ENCODE measurements around the gene PDE11A. TPM values are rescaled to one million over a fixed set of nuclear protein-coding genes. Genes with fewer than 3 reads are reported as not detected.

PDE11A gene
- total and polyA plus RNA-seq, 2 experiments from 2014 or later: 0.08 to 0.73 TPM

DNA sequence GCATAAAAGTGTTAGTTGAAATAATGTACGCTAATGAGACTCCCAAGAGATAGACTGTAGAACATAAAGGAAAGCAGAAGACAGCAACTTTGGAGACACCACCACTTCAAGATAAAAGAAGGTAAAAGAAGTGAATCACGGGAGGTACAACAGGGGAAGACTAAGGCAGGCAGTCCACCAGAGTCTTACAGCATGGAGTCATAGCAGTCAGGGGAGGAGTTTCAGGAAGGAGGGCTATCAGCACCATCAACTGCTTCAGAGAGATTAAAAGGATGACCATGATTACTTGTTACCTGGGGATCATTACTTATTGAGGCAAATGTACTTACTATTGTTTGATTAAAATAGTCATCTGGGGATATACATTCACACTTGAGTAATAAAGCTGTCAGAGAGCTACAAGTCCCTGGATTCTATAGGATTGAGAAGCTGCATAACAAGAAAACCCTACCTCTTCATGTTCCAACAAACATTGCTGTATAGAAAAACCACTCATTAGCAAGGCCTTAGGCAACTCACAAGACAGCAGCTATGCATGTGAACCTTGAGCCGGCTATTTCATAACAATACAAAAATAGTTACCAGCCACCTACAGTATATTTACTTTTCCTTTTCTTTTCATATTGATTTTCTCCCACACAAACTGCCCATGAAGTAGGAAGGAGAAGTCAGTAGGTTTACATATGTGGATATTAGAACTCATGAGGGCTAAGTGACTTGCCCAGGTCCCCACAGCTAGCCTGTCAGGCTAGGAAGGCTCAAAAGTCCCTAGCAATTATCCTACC, 101.7 kb downstream of the PDE11A start:
- Histone ChIP-seq H4K20me1 (replicated peaks; ENCODE audit: insufficient read depth) (no peaks in the 10 kb centered on the region), H3K27me3 (ENCODE audit: insufficient read depth) (no peaks in the 10 kb centered on the region), H3K36me3 (ENCODE audit: insufficient read depth) (no peaks in the 10 kb centered on the region; the same call in 1 of the 2 replicates), H3K4me3 (no peak overlapping the region), H2AFZ (no peak overlapping the region), H3K79me2 (replicated peaks; ENCODE audit: insufficient read depth) (no peaks in the 10 kb centered on the region), H3K9me2 (ENCODE audit: insufficient read depth) (peaks cover 20% of the 10 kb centered on the region), H3K4me2 (no peak overlapping the region), H3K4me1 (ENCODE audit: insufficient read depth) (0 out of 2 replicates have a peak, but pooled peaks cover 7% of the 10 kb centered on the region), H3F3A (replicated peaks; ENCODE audit: low read depth) (no peaks in the 10 kb centered on the region), H3K27ac (ENCODE audit: low read depth) (no peak overlapping the region)
- H3K27ac Mint-ChIP-seq: no peak overlapping the region
- no peak for DNase-seq (ENCODE audit: low spot score)
- no peaks in the 10 kb centered on the region for H3K9me3 Mint-ChIP-seq
- H3K4me3 Mint-ChIP-seq: no peak overlapping the region
- ATAC-seq: no peak
- no peak for TF ChIP-seq JUNB (IDR thresholded peaks at IDR 0.05; ENCODE audit: unreplicated experiment)
- TF ChIP-seq STAT1 (IDR thresholded peaks at IDR 0.05; ENCODE audit: unreplicated experiment): no peak
- TF ChIP-seq, protein P1, sequence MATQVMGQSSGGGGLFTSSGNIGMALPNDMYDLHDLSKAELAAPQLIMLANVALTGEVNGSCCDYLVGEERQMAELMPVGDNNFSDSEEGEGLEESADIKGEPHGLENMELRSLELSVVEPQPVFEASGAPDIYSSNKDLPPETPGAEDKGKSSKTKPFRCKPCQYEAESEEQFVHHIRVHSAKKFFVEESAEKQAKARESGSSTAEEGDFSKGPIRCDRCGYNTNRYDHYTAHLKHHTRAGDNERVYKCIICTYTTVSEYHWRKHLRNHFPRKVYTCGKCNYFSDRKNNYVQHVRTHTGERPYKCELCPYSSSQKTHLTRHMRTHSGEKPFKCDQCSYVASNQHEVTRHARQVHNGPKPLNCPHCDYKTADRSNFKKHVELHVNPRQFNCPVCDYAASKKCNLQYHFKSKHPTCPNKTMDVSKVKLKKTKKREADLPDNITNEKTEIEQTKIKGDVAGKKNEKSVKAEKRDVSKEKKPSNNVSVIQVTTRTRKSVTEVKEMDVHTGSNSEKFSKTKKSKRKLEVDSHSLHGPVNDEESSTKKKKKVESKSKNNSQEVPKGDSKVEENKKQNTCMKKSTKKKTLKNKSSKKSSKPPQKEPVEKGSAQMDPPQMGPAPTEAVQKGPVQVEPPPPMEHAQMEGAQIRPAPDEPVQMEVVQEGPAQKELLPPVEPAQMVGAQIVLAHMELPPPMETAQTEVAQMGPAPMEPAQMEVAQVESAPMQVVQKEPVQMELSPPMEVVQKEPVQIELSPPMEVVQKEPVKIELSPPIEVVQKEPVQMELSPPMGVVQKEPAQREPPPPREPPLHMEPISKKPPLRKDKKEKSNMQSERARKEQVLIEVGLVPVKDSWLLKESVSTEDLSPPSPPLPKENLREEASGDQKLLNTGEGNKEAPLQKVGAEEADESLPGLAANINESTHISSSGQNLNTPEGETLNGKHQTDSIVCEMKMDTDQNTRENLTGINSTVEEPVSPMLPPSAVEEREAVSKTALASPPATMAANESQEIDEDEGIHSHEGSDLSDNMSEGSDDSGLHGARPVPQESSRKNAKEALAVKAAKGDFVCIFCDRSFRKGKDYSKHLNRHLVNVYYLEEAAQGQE (IDR thresholded peaks at IDR 0.05; ENCODE audit: unreplicated experiment): no peak
- no peak for TF ChIP-seq ZNF114 (CRISPR knock-in tag; IDR thresholded peaks at IDR 0.05)
- TF ChIP-seq, protein P2, sequence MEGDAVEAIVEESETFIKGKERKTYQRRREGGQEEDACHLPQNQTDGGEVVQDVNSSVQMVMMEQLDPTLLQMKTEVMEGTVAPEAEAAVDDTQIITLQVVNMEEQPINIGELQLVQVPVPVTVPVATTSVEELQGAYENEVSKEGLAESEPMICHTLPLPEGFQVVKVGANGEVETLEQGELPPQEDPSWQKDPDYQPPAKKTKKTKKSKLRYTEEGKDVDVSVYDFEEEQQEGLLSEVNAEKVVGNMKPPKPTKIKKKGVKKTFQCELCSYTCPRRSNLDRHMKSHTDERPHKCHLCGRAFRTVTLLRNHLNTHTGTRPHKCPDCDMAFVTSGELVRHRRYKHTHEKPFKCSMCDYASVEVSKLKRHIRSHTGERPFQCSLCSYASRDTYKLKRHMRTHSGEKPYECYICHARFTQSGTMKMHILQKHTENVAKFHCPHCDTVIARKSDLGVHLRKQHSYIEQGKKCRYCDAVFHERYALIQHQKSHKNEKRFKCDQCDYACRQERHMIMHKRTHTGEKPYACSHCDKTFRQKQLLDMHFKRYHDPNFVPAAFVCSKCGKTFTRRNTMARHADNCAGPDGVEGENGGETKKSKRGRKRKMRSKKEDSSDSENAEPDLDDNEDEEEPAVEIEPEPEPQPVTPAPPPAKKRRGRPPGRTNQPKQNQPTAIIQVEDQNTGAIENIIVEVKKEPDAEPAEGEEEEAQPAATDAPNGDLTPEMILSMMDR (conservative IDR thresholded peaks at IDR 0.05; ENCODE audit: low read depth in 2 of 2): no peak
- no peak for TF ChIP-seq NANOG (IDR thresholded peaks at IDR 0.05; ENCODE audit: borderline replicate concordance)
- no peak for TF ChIP-seq CREB1 (CRISPR knock-in tag; IDR thresholded peaks at IDR 0.05; ENCODE audit: low read depth)
- no peak for TF ChIP-seq EZH2 (IDR thresholded peaks at IDR 0.05; ENCODE audit: low read depth, unreplicated experiment)
- no peak for TF ChIP-seq EZH2phosphoT487 (IDR thresholded peaks at IDR 0.05; ENCODE audit: unreplicated experiment)
- TF ChIP-seq POLR2AphosphoS5 (IDR thresholded peaks at IDR 0.05; ENCODE audit: low read depth): no peak
- TF ChIP-seq, protein P3, sequence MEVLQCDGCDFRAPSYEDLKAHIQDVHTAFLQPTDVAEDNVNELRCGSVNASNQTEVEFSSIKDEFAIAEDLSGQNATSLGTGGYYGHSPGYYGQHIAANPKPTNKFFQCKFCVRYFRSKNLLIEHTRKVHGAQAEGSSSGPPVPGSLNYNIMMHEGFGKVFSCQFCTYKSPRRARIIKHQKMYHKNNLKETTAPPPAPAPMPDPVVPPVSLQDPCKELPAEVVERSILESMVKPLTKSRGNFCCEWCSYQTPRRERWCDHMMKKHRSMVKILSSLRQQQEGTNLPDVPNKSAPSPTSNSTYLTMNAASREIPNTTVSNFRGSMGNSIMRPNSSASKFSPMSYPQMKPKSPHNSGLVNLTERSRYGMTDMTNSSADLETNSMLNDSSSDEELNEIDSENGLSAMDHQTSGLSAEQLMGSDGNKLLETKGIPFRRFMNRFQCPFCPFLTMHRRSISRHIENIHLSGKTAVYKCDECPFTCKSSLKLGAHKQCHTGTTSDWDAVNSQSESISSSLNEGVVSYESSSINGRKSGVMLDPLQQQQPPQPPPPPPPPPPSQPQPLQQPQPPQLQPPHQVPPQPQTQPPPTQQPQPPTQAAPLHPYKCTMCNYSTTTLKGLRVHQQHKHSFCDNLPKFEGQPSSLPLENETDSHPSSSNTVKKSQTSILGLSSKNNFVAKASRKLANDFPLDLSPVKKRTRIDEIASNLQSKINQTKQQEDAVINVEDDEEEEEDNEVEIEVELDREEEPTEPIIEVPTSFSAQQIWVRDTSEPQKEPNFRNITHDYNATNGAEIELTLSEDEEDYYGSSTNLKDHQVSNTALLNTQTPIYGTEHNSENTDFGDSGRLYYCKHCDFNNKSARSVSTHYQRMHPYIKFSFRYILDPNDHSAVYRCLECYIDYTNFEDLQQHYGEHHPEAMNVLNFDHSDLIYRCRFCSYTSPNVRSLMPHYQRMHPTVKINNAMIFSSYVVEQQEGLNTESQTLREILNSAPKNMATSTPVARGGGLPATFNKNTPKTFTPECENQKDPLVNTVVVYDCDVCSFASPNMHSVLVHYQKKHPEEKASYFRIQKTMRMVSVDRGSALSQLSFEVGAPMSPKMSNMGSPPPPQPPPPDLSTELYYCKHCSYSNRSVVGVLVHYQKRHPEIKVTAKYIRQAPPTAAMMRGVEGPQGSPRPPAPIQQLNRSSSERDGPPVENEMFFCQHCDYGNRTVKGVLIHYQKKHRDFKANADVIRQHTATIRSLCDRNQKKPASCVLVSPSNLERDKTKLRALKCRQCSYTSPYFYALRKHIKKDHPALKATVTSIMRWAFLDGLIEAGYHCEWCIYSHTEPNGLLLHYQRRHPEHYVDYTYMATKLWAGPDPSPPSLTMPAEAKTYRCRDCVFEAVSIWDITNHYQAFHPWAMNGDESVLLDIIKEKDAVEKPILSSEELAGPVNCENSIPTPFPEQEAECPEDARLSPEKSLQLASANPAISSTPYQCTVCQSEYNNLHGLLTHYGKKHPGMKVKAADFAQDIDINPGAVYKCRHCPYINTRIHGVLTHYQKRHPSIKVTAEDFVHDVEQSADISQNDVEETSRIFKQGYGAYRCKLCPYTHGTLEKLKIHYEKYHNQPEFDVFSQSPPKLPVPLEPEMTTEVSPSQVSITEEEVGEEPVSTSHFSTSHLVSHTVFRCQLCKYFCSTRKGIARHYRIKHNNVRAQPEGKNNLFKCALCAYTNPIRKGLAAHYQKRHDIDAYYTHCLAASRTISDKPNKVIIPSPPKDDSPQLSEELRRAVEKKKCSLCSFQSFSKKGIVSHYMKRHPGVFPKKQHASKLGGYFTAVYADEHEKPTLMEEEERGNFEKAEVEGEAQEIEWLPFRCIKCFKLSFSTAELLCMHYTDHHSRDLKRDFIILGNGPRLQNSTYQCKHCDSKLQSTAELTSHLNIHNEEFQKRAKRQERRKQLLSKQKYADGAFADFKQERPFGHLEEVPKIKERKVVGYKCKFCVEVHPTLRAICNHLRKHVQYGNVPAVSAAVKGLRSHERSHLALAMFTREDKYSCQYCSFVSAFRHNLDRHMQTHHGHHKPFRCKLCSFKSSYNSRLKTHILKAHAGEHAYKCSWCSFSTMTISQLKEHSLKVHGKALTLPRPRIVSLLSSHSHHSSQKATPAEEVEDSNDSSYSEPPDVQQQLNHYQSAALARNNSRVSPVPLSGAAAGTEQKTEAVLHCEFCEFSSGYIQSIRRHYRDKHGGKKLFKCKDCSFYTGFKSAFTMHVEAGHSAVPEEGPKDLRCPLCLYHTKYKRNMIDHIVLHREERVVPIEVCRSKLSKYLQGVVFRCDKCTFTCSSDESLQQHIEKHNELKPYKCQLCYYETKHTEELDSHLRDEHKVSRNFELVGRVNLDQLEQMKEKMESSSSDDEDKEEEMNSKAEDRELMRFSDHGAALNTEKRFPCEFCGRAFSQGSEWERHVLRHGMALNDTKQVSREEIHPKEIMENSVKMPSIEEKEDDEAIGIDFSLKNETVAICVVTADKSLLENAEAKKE (CRISPR knock-in tag; IDR thresholded peaks at IDR 0.05): no peak
- H3K36me3 Mint-ChIP-seq (ENCODE audit: low read depth): no peaks in the 10 kb centered on the region
- H3K4me1 Mint-ChIP-seq: no peaks in the 10 kb centered on the region
- no peaks in the 10 kb centered on the region for H3K27me3 Mint-ChIP-seq (ENCODE audit: insufficient read depth, low read depth, poor library complexity)
